ENCODE measurements around the gene PDCD4. TPM values are rescaled to one million over a fixed set of nuclear protein-coding genes. Genes with fewer than 3 reads are reported as not detected.

The PDCD4 gene
- total and polyA plus RNA-seq, 2 of the 13 experiments (the other 11 are each of a cell fraction or from before 2014, with no cell fraction given) = 22.8 to 56.2 TPM

DNA sequence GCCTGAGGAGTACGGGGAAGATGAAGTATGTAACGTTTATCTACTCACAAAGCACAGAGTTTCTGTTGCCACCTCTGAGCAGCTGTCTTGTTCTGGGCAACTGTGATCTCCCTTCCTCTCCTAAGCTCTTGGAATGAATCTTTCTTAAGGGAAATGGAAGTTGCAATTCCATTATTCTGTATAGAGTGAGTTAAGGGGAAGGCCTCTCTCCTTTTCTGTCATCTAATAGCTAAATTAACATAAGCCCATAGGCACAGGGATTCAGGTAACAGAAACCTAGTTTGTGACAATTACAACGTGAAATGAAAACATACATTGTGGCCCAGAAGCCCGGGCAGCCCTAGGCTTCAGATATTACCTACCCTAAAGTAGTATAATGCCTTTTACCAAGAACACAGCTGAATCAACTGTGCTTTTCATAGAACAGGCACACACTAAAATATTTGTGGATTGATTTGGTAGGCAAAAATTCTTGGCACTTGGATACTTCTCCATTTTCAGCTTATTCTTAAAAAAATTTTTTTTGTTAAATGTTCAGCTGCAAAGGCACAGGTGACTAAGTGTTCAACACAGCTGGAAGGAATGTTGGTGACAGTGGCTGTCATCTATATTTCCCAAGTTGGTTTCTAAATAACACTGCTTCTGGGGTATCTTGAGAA, 3.8 kb upstream of the PDCD4 start (continued):
- TF ChIP-seq, protein P1, sequence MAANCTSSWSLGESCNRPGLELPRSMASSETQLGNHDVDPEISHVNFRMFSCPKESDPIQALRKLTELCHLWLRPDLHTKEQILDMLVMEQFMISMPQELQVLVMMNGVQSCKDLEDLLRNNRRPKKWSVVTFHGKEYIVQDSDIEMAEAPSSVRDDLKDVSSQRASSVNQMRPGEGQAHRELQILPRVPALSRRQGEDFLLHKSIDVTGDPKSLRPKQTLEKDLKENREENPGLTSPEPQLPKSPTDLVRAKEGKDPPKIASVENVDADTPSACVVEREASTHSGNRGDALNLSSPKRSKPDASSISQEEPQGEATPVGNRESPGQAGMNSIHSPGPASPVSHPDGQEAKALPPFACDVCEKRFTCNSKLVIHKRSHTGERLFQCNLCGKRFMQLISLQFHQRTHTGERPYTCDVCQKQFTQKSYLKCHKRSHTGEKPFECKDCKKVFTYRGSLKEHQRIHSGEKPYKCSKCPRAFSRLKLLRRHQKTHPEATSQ (CRISPR knock-in tag; IDR thresholded peaks at IDR 0.05; ENCODE audit: borderline replicate concordance) = no peak
- TF ChIP-seq YEATS2 (CRISPR knock-in tag; IDR thresholded peaks at IDR 0.05; ENCODE audit: borderline replicate concordance) (no peak), ZNF510 (CRISPR knock-in tag; IDR thresholded peaks at IDR 0.05; ENCODE audit: low read depth) (no peak), FLYWCH1 (CRISPR knock-in tag; IDR thresholded peaks at IDR 0.05) (no peak), ZNF282 (IDR thresholded peaks at IDR 0.05; ENCODE audit: partially characterized antibody) (no peak)
- TF ChIP-seq, protein P2, sequence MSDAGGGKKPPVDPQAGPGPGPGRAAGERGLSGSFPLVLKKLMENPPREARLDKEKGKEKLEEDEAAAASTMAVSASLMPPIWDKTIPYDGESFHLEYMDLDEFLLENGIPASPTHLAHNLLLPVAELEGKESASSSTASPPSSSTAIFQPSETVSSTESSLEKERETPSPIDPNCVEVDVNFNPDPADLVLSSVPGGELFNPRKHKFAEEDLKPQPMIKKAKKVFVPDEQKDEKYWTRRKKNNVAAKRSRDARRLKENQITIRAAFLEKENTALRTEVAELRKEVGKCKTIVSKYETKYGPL (CRISPR knock-in tag; IDR thresholded peaks at IDR 0.05) = no peak

DNA sequence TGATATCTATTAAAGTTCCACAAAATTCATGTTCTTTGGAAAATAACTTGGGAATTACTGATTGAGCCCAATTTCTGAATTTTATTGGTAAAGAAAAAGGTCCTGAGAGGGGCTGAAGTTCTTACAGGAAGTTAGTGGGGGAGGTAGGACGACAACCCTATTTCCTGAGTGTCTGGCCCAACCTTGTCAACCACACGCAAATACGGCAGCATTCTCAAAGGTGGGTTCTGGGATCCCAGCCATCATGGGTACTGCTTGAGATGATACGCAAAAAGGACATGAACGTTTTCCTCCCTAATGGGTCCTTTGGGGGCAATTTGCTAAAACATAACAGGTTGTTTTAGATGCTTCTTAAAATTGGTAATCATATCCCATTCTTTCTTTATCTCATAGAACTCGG, 2.7 kb upstream of the PDCD4 start:
- POLR2A ChIA-PET = interaction anchor here (1.4 to 2.1 kb wide), 2 partner anchors 11 to 25 kb away, joined by 6 to 7 read pairs; no protein-coding TSS in a partner anchor
- Histone ChIP-seq H3K27me3 (ENCODE audit: control insufficient read depth in 1 of 2, insufficient read depth in 2 of 2, low read length in 2 of 2) (no peaks in the 10 kb centered on the region), H4K20me1 (ENCODE audit: insufficient read depth, low read length) (peaks cover 2% of the 10 kb centered on the region; the same call in 1 of the 2 replicates), H3K4me3 (replicated peaks in 1 of 3; ENCODE audit: insufficient read depth in 1 of 3, low read depth in 2 of 3, low read length in 3 of 3) (no peak overlapping the region), H2AFZ (ENCODE audit: low read length) (no peak overlapping the region), H3K4me2 (ENCODE audit: low read depth, low read length) (no peak overlapping the region), H3K4me1 (ENCODE audit: insufficient read depth, low read length) (peaks cover 52% of the 10 kb centered on the region), H3K36me3 (replicated peaks in 1 of 2; ENCODE audit: control insufficient read depth in 1 of 2, insufficient read depth in 2 of 2, low read length in 2 of 2) (no peaks in the 10 kb centered on the region), H3K9ac (ENCODE audit: insufficient read depth, low read depth, low read length) (no peak overlapping the region), H3K27ac (ENCODE audit: extremely low read length, insufficient read depth, low read length) (no peak overlapping the region), H3K79me2 (ENCODE audit: insufficient read depth, low read length) (peaks cover 14% of the 10 kb centered on the region), H3K9me3 (ENCODE audit: low read length) (no peaks in the 10 kb centered on the region)
- BruUV-seq (replicated peaks) = no TSS peak
- no peak for FAIRE-seq
- no peak for DNase-seq (ENCODE audit: low spot score)
- CTCF ChIA-PET (ENCODE audit: low intra/inter-chr PET ratio, low total read pairs) = no interaction called here
- no peak for ATAC-seq
- TF ChIP-seq POLR2A (IDR thresholded peaks at IDR 0.05; ENCODE audit: insufficient read depth in 1 of 2, low read depth in 2 of 2, low read length in 2 of 2) (no peak), NFE2 (CRISPR knock-in tag; IDR thresholded peaks at IDR 0.05) (no peak), ZNF569 (CRISPR knock-in tag; IDR thresholded peaks at IDR 0.05; ENCODE audit: borderline replicate concordance) (no peak), SMARCC2 (IDR thresholded peaks at IDR 0.05) (no peak), MEIS2 (CRISPR knock-in tag; IDR thresholded peaks at IDR 0.05) (no peak)
- TF ChIP-seq, protein P3, sequence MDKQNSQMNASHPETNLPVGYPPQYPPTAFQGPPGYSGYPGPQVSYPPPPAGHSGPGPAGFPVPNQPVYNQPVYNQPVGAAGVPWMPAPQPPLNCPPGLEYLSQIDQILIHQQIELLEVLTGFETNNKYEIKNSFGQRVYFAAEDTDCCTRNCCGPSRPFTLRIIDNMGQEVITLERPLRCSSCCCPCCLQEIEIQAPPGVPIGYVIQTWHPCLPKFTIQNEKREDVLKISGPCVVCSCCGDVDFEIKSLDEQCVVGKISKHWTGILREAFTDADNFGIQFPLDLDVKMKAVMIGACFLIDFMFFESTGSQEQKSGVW (CRISPR knock-in tag; IDR thresholded peaks at IDR 0.05; ENCODE audit: borderline replicate concordance) = no peak
- TF ChIP-seq, protein P4, sequence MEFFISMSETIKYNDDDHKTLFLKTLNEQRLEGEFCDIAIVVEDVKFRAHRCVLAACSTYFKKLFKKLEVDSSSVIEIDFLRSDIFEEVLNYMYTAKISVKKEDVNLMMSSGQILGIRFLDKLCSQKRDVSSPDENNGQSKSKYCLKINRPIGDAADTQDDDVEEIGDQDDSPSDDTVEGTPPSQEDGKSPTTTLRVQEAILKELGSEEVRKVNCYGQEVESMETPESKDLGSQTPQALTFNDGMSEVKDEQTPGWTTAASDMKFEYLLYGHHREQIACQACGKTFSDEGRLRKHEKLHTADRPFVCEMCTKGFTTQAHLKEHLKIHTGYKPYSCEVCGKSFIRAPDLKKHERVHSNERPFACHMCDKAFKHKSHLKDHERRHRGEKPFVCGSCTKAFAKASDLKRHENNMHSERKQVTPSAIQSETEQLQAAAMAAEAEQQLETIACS (CRISPR knock-in tag; IDR thresholded peaks at IDR 0.05) = no peak
- TF ChIP-seq, protein P5, sequence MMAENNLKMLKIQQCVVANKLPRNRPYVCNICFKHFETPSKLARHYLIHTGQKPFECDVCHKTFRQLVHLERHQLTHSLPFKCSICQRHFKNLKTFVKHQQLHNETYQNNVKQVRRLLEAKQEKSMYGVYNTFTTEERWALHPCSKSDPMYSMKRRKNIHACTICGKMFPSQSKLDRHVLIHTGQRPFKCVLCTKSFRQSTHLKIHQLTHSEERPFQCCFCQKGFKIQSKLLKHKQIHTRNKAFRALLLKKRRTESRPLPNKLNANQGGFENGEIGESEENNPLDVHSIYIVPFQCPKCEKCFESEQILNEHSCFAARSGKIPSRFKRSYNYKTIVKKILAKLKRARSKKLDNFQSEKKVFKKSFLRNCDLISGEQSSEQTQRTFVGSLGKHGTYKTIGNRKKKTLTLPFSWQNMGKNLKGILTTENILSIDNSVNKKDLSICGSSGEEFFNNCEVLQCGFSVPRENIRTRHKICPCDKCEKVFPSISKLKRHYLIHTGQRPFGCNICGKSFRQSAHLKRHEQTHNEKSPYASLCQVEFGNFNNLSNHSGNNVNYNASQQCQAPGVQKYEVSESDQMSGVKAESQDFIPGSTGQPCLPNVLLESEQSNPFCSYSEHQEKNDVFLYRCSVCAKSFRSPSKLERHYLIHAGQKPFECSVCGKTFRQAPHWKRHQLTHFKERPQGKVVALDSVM (CRISPR knock-in tag; IDR thresholded peaks at IDR 0.05) = no peak
- intact Hi-C loops (cut with micrococcal nuclease; ENCODE audit: unreplicated experiment) = no loop called here
- in situ Hi-C loops (cut with HindIII; ENCODE audit: extremely low pct_ligation_motif_present, low pct_unique_long_range_greater_than_20kb) = no loop called here
- WGBS (ENCODE audit: low lambda C conversion rate) = 89% methylated on average over 6 of the region's 6 CpGs
